ENCODE data around the gene ZNF519.
"Not testable (repeated sequence)": the region's sequence is repeated elsewhere in the genome, so short reads cannot be mapped to it uniquely, and the experiment has no call there.

- TF ChIP-seq, protein P1, sequence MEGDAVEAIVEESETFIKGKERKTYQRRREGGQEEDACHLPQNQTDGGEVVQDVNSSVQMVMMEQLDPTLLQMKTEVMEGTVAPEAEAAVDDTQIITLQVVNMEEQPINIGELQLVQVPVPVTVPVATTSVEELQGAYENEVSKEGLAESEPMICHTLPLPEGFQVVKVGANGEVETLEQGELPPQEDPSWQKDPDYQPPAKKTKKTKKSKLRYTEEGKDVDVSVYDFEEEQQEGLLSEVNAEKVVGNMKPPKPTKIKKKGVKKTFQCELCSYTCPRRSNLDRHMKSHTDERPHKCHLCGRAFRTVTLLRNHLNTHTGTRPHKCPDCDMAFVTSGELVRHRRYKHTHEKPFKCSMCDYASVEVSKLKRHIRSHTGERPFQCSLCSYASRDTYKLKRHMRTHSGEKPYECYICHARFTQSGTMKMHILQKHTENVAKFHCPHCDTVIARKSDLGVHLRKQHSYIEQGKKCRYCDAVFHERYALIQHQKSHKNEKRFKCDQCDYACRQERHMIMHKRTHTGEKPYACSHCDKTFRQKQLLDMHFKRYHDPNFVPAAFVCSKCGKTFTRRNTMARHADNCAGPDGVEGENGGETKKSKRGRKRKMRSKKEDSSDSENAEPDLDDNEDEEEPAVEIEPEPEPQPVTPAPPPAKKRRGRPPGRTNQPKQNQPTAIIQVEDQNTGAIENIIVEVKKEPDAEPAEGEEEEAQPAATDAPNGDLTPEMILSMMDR (optimal IDR thresholded peaks at IDR 0.05 in 1 of 3, IDR thresholded peaks at IDR 0.05 in 1 of 3, conservative IDR thresholded peaks at IDR 0.05 in 1 of 3; ENCODE audit: extremely low read depth in 1 of 3, insufficient read depth in 2 of 3, low read length in 3 of 3): not testable (repeated sequence)
- not testable (repeated sequence) for TF ChIP-seq EZH2 (IDR thresholded peaks at IDR 0.05; ENCODE audit: low read length)
Measured at GRCh38 chr18:14162915-14163314, 30.7 kb upstream of the ZNF519 start.
